DND-41 (cell line): ENCODE measurements around the gene HOXD9.

Source experiments
- EZH2 ChIP-seq: IDR thresholded peaks from 3 replicates; pipeline ENCODE4 v1.6.1; 2012; ENCODE audit warnings: borderline replicate concordance, low read depth, mild to moderate bottlenecking, moderate library complexity, low read length, inconsistent platforms; ENCODE audit not compliant: severe bottlenecking
- TF ChIP-seq, protein P1 (sequence below): IDR thresholded peaks from 2 replicates; pipeline ENCODE4 v1.5.1; 2012; ENCODE audit warnings: borderline replicate concordance, low read length, moderate library complexity, mild to moderate bottlenecking; ENCODE audit not compliant: poor library complexity, severe bottlenecking; ENCODE audit errors: extremely low read depth

DNA sequence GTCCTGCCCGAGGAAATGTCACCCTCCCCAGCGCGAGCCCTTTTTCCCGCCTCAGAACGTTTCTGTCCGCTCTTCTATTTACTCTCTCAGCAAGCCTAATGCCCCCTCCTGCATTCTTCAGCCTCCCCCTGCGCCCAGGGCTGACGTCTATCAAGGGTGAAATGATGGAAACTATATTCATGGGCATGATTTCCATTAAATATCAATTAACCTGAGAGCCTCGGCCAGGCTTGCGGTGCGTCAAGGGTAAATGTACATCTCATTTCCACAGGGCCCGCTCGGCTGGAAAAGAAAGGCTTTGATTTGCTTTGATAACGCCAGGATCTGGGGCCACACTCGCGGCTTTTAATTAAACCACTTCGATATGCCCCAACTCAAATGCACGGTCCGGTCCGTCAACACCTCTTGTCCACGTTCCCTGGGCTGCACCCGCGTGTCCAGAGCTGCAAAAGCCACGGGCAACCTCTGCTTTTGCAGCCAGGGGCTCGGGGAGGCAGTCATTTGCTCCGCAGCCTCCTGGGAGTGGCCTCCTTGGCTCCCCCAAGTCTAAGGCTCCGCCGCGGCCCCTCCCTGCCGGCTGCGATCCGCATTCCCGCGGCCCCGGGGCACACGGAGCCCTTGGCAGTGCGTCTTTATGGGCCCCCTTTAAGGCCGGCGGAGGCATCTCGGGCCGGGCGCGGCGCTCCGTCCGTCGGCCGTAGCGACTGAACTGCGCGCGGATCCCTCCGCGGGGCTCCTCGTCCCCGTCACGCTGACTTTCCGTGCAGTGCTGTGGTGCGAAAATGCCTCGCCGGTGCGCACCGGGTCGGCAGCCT lies 6.7 kb downstream of the HOXD9 start, which contains the start of gene HOXD8:
- TF ChIP-seq, protein P1, sequence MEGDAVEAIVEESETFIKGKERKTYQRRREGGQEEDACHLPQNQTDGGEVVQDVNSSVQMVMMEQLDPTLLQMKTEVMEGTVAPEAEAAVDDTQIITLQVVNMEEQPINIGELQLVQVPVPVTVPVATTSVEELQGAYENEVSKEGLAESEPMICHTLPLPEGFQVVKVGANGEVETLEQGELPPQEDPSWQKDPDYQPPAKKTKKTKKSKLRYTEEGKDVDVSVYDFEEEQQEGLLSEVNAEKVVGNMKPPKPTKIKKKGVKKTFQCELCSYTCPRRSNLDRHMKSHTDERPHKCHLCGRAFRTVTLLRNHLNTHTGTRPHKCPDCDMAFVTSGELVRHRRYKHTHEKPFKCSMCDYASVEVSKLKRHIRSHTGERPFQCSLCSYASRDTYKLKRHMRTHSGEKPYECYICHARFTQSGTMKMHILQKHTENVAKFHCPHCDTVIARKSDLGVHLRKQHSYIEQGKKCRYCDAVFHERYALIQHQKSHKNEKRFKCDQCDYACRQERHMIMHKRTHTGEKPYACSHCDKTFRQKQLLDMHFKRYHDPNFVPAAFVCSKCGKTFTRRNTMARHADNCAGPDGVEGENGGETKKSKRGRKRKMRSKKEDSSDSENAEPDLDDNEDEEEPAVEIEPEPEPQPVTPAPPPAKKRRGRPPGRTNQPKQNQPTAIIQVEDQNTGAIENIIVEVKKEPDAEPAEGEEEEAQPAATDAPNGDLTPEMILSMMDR: no peak
- TF ChIP-seq EZH2: no peak
